NB4 (cell line): Measurements from ENCODE around the gene DTNA.
A peak's percentile ranks its signal among the peaks of the same experiment; 100 is the strongest.

Experiments used
- DNase-seq: peaks from one replicate; pipeline ENCODE4 v3.0.0; 2010; ENCODE audit warnings: low read depth
- H3K4me3 ChIP-seq: one replicate; pipeline ENCODE4 v1.5.1; 2011; ENCODE audit warnings: mild to moderate bottlenecking, low read depth, low read length, moderate library complexity
- CTCF ChIP-seq: IDR thresholded peaks from one replicate; pipeline ENCODE4 v1.5.1; 2012; ENCODE audit warnings: low read depth, low read length
- MYC ChIP-seq: IDR thresholded peaks from 2 replicates; pipeline ENCODE4 v1.6.1; 2011; ENCODE audit warnings: low read depth, low read length
- POLR2A ChIP-seq: IDR thresholded peaks from 2 replicates; pipeline ENCODE4 v1.6.1; 2011; ENCODE audit warnings: mild to moderate bottlenecking; ENCODE audit not compliant: insufficient read length; ENCODE audit errors: extremely low read depth
- TF ChIP-seq, protein P1 (sequence below): IDR thresholded peaks from 2 replicates; pipeline ENCODE4 v1.6.1; 2011; ENCODE audit warnings: low read depth, low read length

The DTNA gene

GRCh38 chr18:34764451-34764850 lies 54.4 kb downstream of the DTNA start:
- no peak for TF ChIP-seq MYC
- no peak for TF ChIP-seq CTCF
- no peak for TF ChIP-seq POLR2A
- TF ChIP-seq, protein P1, sequence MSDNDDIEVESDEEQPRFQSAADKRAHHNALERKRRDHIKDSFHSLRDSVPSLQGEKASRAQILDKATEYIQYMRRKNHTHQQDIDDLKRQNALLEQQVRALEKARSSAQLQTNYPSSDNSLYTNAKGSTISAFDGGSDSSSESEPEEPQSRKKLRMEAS: no peak
- no peak for DNase-seq
- no peak overlapping the region for H3K4me3 ChIP-seq

DNA sequence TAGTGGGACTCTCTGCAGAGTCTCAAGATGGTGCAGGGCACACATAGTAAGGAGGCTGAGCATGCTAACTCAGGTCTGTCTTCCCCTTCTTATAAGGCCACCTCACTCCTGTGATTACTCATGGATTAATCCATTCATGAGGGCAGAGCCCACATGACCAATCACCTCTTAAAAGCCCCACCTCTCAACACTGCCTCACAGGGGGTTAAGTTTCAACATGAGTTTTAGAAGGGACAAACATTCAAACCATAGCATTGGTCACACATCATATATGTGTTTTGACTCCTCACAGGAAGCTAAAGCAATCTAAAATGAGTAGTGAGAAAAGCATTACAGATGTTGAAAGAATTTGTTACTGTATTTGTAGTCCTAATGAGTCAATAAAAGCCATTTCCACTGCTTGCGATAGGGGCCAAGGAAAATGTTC lies 57.5 kb downstream of the DTNA start:
- no peak for DNase-seq
- TF ChIP-seq MYC: no peak
- TF ChIP-seq POLR2A: no peak
- no peak for TF ChIP-seq CTCF
- TF ChIP-seq, protein P1: no peak
- no peak overlapping the region for H3K4me3 ChIP-seq

DNA sequence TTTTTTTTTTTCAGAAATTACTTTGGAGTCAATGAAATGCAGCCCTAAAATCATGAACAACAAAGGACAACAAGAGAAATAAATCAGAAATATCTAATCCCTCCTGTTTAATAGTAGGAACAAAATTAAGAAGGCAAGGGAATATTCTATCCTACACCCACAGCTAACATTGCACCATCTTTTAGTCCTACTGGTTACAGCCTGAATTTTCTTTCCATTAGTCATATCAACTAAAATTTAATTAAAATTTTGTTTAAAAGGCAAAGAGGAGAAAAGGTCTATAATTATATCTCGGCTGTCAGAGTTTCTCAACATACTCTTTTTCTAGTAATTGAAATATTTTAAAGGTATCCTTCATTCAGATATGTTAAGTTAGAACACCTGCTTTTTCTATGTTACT lies 61.9 kb downstream of the DTNA start:
- TF ChIP-seq CTCF (no peak), MYC (no peak), POLR2A (no peak)
- TF ChIP-seq, protein P1: no peak
- DNase-seq: no peak
- no peak overlapping the region for H3K4me3 ChIP-seq

DNA sequence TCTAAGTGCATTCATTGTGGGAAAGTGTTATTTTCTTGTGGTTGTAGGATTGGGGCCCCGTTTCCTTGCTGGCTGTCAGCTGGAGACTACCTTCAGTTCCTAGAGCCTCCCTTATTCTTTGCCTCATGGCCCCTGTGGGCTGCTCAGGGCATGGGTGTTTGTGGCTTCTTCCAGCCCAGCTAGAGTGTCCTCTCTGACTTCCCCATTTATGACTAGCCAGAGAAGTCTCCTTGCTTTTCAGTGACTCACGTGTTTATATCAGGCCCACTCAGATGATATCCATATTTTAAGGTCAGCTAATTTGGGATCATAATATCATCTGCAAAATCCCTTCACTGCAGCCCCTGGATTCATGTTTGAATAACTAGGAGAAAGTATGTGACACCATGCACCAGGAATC lies 62.8 kb downstream of the DTNA start:
- DNase-seq: peak; percentile 34

GRCh38 chr18:34773378-34773777 lies 63.3 kb downstream of the DTNA start:
- TF ChIP-seq MYC: no peak
- no peak for TF ChIP-seq CTCF
- TF ChIP-seq, protein P1: no peak
- TF ChIP-seq POLR2A: no peak
- no peak for DNase-seq
- H3K4me3 ChIP-seq: no peak overlapping the region

More for the DNA sequence above, 62.8 kb downstream of the DTNA start:
- no peak for TF ChIP-seq CTCF
- TF ChIP-seq POLR2A: no peak
- TF ChIP-seq, protein P1: no peak
- TF ChIP-seq MYC: no peak
- H3K4me3 ChIP-seq: no peak overlapping the region

- DNase-seq: no peak
- H3K4me3 ChIP-seq: no peak overlapping the region
- TF ChIP-seq, protein P1: no peak
- TF ChIP-seq CTCF: no peak
- TF ChIP-seq MYC: no peak
- TF ChIP-seq POLR2A: no peak
Observed at GRCh38 chr18:34773961-34774766, 64.1 kb downstream of the DTNA start.
